ENCODE results near the gene HIBADH.

Gene HIBADH

DNA sequence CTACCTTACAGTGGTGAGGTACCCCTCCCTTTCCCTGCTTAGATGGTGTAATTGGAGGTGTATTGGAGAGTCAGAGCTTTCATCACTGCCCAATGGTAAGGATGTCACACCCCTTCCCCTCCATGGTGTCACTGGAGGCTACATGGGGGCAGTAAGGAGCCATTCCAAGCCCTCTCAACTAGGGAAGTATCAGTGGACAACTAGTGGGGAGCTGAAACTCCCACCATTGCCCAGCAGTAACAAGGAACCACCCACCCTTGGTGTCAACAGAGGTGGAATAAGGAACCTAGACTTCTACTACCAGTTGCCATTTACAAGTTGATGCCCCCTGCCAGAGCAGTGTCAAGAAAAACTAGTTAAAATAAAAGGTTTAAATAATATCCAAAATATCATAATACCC, 2.8 kb upstream of the HIBADH start:
- no peak overlapping the region for H3K27ac ChIP-seq
- no peaks in the 10 kb centered on the region for H3K9me3 ChIP-seq (ENCODE audit: severe bottlenecking)
- H3K36me3 ChIP-seq, result no peaks in the 10 kb centered on the region
- TF ChIP-seq, protein P1, sequence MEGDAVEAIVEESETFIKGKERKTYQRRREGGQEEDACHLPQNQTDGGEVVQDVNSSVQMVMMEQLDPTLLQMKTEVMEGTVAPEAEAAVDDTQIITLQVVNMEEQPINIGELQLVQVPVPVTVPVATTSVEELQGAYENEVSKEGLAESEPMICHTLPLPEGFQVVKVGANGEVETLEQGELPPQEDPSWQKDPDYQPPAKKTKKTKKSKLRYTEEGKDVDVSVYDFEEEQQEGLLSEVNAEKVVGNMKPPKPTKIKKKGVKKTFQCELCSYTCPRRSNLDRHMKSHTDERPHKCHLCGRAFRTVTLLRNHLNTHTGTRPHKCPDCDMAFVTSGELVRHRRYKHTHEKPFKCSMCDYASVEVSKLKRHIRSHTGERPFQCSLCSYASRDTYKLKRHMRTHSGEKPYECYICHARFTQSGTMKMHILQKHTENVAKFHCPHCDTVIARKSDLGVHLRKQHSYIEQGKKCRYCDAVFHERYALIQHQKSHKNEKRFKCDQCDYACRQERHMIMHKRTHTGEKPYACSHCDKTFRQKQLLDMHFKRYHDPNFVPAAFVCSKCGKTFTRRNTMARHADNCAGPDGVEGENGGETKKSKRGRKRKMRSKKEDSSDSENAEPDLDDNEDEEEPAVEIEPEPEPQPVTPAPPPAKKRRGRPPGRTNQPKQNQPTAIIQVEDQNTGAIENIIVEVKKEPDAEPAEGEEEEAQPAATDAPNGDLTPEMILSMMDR (IDR thresholded peaks at IDR 0.05; ENCODE audit: low read depth, low read length), result no peak
- no peak for DNase-seq
- H3K4me3 ChIP-seq (ENCODE audit: low read depth, low read length), result no peak overlapping the region
- no peaks in the 10 kb centered on the region for H3K27me3 ChIP-seq (ENCODE audit: insufficient read depth, low read depth, severe bottlenecking)

- Histone ChIP-seq H3K27me3 (ENCODE audit: insufficient read depth, low read depth, severe bottlenecking) (no peaks in the 10 kb centered on the region), H3K9me3 (ENCODE audit: severe bottlenecking) (no peaks in the 10 kb centered on the region), H3K27ac (no peak overlapping the region), H3K4me3 (ENCODE audit: low read depth, low read length) (no peak overlapping the region), H3K36me3 (no peaks in the 10 kb centered on the region)
- TF ChIP-seq, protein P1 (IDR thresholded peaks at IDR 0.05; ENCODE audit: low read depth, low read length), result no peak
- DNase-seq, result no peak
These were observed 1.3 kb upstream of the HIBADH start for GRCh38 chr7:27663989-27664331.

GRCh38 chr7:27661811-27662489, 733 bp downstream of the HIBADH start:
- peak; percentile 30 for DNase-seq
- no peaks in the 10 kb centered on the region for H3K36me3 ChIP-seq
- H3K27ac ChIP-seq, result peak overlapping the region; percentile 80
- no peaks in the 10 kb centered on the region for H3K27me3 ChIP-seq (ENCODE audit: insufficient read depth, low read depth, severe bottlenecking)
- no peaks in the 10 kb centered on the region for H3K9me3 ChIP-seq (ENCODE audit: severe bottlenecking)
- peak overlapping the region; percentile 89 for H3K4me3 ChIP-seq (ENCODE audit: low read depth, low read length)
- TF ChIP-seq, protein P1 (IDR thresholded peaks at IDR 0.05; ENCODE audit: low read depth, low read length), result no peak

GRCh38 chr7:27656724-27657123, 6.0 kb downstream of the HIBADH start:
- TF ChIP-seq, protein P1 (IDR thresholded peaks at IDR 0.05; ENCODE audit: low read depth, low read length), result no peak
- Histone ChIP-seq H3K27me3 (ENCODE audit: insufficient read depth, low read depth, severe bottlenecking) (no peaks in the 10 kb centered on the region), H3K27ac (no peak overlapping the region), H3K9me3 (ENCODE audit: severe bottlenecking) (no peaks in the 10 kb centered on the region), H3K4me3 (ENCODE audit: low read depth, low read length) (no peak overlapping the region), H3K36me3 (no peaks in the 10 kb centered on the region; the same call in 1 of the 2 replicates)
- DNase-seq, result no peak

DNA sequence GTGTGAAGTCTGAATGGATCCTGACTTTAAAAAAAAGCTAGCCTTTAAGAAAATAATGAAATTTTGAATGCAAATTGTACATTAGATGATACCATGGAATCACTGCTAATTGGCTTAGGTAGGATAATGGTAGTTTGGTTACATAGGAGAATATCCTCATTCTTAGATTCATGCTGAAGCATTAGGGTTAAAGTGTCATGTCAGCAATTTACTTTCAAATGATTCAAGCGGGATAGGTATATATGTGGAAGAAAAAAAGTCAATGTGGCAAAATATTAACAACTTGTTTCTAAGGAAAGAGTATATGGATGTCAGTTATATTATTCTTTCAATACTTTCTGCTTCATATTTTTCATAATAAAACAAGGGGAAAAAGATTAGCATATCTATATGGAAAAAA, 7.5 kb downstream of the HIBADH start:
- TF ChIP-seq, protein P1 (IDR thresholded peaks at IDR 0.05; ENCODE audit: low read depth, low read length), result no peak
- no peak for DNase-seq
- no peaks in the 10 kb centered on the region; the same call in 1 of the 2 replicates for H3K36me3 ChIP-seq
- H3K9me3 ChIP-seq (ENCODE audit: severe bottlenecking), result no peaks in the 10 kb centered on the region
- H3K27me3 ChIP-seq (ENCODE audit: insufficient read depth, low read depth, severe bottlenecking), result no peaks in the 10 kb centered on the region
- H3K27ac ChIP-seq, result no peak overlapping the region
- H3K4me3 ChIP-seq (ENCODE audit: low read depth, low read length), result no peak overlapping the region

- TF ChIP-seq, protein P1 (IDR thresholded peaks at IDR 0.05; ENCODE audit: low read depth, low read length), result no peak
- Histone ChIP-seq H3K9me3 (ENCODE audit: severe bottlenecking) (no peaks in the 10 kb centered on the region), H3K27ac (no peak overlapping the region), H3K27me3 (ENCODE audit: insufficient read depth, low read depth, severe bottlenecking) (no peaks in the 10 kb centered on the region), H3K36me3 (peaks cover 7% of the 10 kb centered on the region), H3K4me3 (ENCODE audit: low read depth, low read length) (no peak overlapping the region)
- DNase-seq, result peak; percentile 17
These were observed 10.2 kb downstream of the HIBADH start for GRCh38 chr7:27652518-27652917.

Data from WERI-Rb-1 (cell line).